Endothelial cell of umbilical vein (primary cell): Measurements from ENCODE around the gene UNC5A. TPM values are rescaled to one million over a fixed set of nuclear protein-coding genes. Genes with fewer than 3 reads are reported as not detected.

Experiments used
- BruUV-seq: library from RNA; stranded (reverse); fragments of 400-500 nt; replicated peaks from 2 replicates; lab custom pipeline; 2021; lab: Mats Ljungman, UMichigan
- CTCF ChIA-PET: fragments of 300-600, 350-600 bp; sonication (Branson Sonifier 250); formaldehyde crosslinking; loops from one replicate; lab custom pipeline; 2021; ENCODE audit warnings: antibody characterized with exemption, inconsistent platforms; lab: Charles Lee
- POLR2A ChIA-PET: fragments of 300-600, 350-600 bp; sonication (Branson Sonifier 250); formaldehyde crosslinking; loops from one replicate; lab custom pipeline; 2021; ENCODE audit warnings: antibody characterized with exemption, inconsistent platforms; lab: Charles Lee
- DNase-seq: peaks from one replicate; pipeline ENCODE4 v3.0.0-alpha.2; 2011; ENCODE audit warnings: low read depth, low spot score
- FAIRE-seq: peaks from 2 replicates; lab custom pipeline; 2011; peaks lifted over from hg19 to GRCh38; lab: Jason Lieb, UNC
- H2AFZ ChIP-seq: 2 replicates; pipeline ENCODE4 v1.6.0; 2012; ENCODE audit warnings: low read depth, low read length, control low read depth, inconsistent platforms
- H3K27ac ChIP-seq: 2 replicates; pipeline ENCODE4 v1.5.1; 2011; ENCODE audit warnings: low read depth, mild to moderate bottlenecking, control low read depth, low read length, moderate library complexity; ENCODE audit not compliant: insufficient read depth
- H3K27me3 ChIP-seq, 2 experiments: 2 replicates each; pipeline versions ENCODE4 v1.6.0 to v1.6.1; 2011; ENCODE audit warnings: low read length in 2 of 2, mixed read lengths in 1 of 2; ENCODE audit not compliant: control insufficient read depth in 2 of 2, insufficient read depth in 2 of 2
- H3K36me3 ChIP-seq, 2 experiments: 2 replicates in 1 of 2; 3 replicates in 1 of 2; pipeline ENCODE4 v1.5.1; 2011; ENCODE audit warnings: low read length in 2 of 2, mild to moderate bottlenecking in 1 of 2, moderate library complexity in 1 of 2; ENCODE audit not compliant: control insufficient read depth in 2 of 2, insufficient read depth in 2 of 2; ENCODE audit errors: extremely low read depth in 1 of 2
- H3K4me1 ChIP-seq: 3 replicates; pipeline ENCODE4 v1.5.1; 2011; ENCODE audit warnings: mild to moderate bottlenecking, low read length; ENCODE audit not compliant: control insufficient read depth, insufficient read depth; ENCODE audit errors: extremely low read depth
- H3K4me2 ChIP-seq: 2 replicates; pipeline ENCODE4 v1.6.1; 2011; ENCODE audit warnings: low read length, control low read depth, mixed read lengths; ENCODE audit not compliant: insufficient read depth
- H3K4me3 ChIP-seq, 3 experiments: fragments of 200-600 bp in 1 of 3; sonication (generic), shearing (Covaris generic) in 1 of 3; replicated peaks in 1 of 3; 2 replicates each; pipeline ENCODE4 v1.5.1; 2011 to 2016; ENCODE audit warnings: control low read depth in 3 of 3, low read length in 3 of 3, mild to moderate bottlenecking in 2 of 3, inconsistent platforms in 1 of 3, low read depth in 1 of 3, moderate library complexity in 1 of 3; ENCODE audit not compliant: insufficient read depth in 1 of 3
- H3K79me2 ChIP-seq: 2 replicates; pipeline ENCODE4 v1.6.0; 2012; ENCODE audit warnings: low read length, inconsistent platforms; ENCODE audit not compliant: control insufficient read depth, insufficient read depth
- H3K9ac ChIP-seq: replicated peaks from 2 replicates; pipeline ENCODE3; 2011; ENCODE audit warnings: low read length, control low read depth; ENCODE audit not compliant: insufficient read depth; ENCODE audit errors: extremely low read depth
- H3K9me1 ChIP-seq: replicated peaks from 3 replicates; pipeline ENCODE4 v1.6.0; 2011; ENCODE audit warnings: mild to moderate bottlenecking, low read length; ENCODE audit not compliant: control insufficient read depth, insufficient read depth; ENCODE audit errors: extremely low read depth
- H3K9me3 ChIP-seq: replicated peaks from 2 replicates; pipeline ENCODE4 v1.5.1; 2012; ENCODE audit warnings: low read length, inconsistent platforms; ENCODE audit not compliant: control insufficient read depth, insufficient read depth
- H4K20me1 ChIP-seq: replicated peaks from 2 replicates; pipeline ENCODE3; 2011; ENCODE audit warnings: mild to moderate bottlenecking, low read length; ENCODE audit not compliant: control insufficient read depth, insufficient read depth; ENCODE audit errors: extremely low read depth
- CTCF ChIP-seq, 2 donors: IDR thresholded peaks; 1 replicate in 1 of 2; 2 replicates in 1 of 2; pipeline ENCODE4 v1.5.1; 2011; ENCODE audit warnings: low read length in 2 of 2, mild to moderate bottlenecking in 2 of 2, moderate library complexity in 2 of 2, control low read depth in 1 of 2, inconsistent platforms in 1 of 2, low read depth in 1 of 2; ENCODE audit not compliant: insufficient read depth in 1 of 2; ENCODE audit errors: extremely low read depth in 1 of 2
- EZH2 ChIP-seq: IDR thresholded peaks from 2 replicates; pipeline ENCODE4 v1.6.1; 2012; ENCODE audit warnings: borderline replicate concordance, low read depth, mild to moderate bottlenecking, moderate library complexity, low read length, inconsistent platforms; ENCODE audit not compliant: severe bottlenecking
- FOS ChIP-seq: IDR thresholded peaks from 2 replicates; pipeline ENCODE4 v1.6.1; 2011; ENCODE audit warnings: mild to moderate bottlenecking, low read length, moderate library complexity, borderline replicate concordance; ENCODE audit not compliant: insufficient read depth
- GATA2 ChIP-seq: IDR thresholded peaks from 2 replicates; pipeline ENCODE4 v1.7.0; 2011; ENCODE audit warnings: low read depth, mild to moderate bottlenecking, moderate library complexity, mixed read lengths, low read length; ENCODE audit not compliant: insufficient read length, insufficient read depth
- JUN ChIP-seq: IDR thresholded peaks from 2 replicates; pipeline ENCODE4 v1.6.1; 2011; ENCODE audit warnings: borderline replicate concordance, low read depth; ENCODE audit not compliant: insufficient read length, insufficient read depth
- MAX ChIP-seq: IDR thresholded peaks from 2 replicates; pipeline ENCODE4 v1.6.1; 2011; ENCODE audit not compliant: insufficient read depth, insufficient read length
- MYC ChIP-seq: IDR thresholded peaks from one replicate; pipeline ENCODE4 v1.6.1; 2011; ENCODE audit warnings: mild to moderate bottlenecking, low read depth, low read length
- POLR2A ChIP-seq: IDR thresholded peaks from 2 replicates; pipeline ENCODE4 v1.6.1; 2012; ENCODE audit warnings: low read depth, mild to moderate bottlenecking, control low read depth, low read length
- POLR2AphosphoS5 ChIP-seq: IDR thresholded peaks from 2 replicates; pipeline ENCODE4 v1.6.1; 2012; ENCODE audit warnings: low read depth, mild to moderate bottlenecking, control low read depth, low read length, moderate library complexity; ENCODE audit not compliant: insufficient read depth
- dilution Hi-C: fragments of 300-500 bp; cut with MboI; formaldehyde crosslinking; loops from one replicate; pipeline ENCODE4 v1.15.0; 2019; ENCODE audit warnings: low sequenced_read_pairs; ENCODE audit not compliant: extremely low pct_ligation_motif_present
- intact Hi-C: fragments of 100-400 bp; cut with micrococcal nuclease; formaldehyde crosslinking; loops from one replicate; pipeline ENCODE4 v1.10.0; 2022
- polyA plus RNA-seq, 4 experiments: library from polyadenylated mRNA; depleted of rRNA in 3 of 4; stranded (reverse) in 3 of 4; unstranded in 1 of 4; fragments of >200 nt; gene quantifications; 2 replicates each; pipeline versions ENCODE4 v1.2.1 to v1.2.3, GENCODE V29; 2011 to 2012; ENCODE audit warnings: missing spikeins in 1 of 4
- total RNA-seq: library from RNA; stranded (reverse); gene quantifications from 2 replicates; pipeline ENCODE4 v1.2.3, GENCODE V29; 2021

Gene UNC5A
- total and polyA plus RNA-seq, 2 donors (not counting 3 experiments of a cell fraction or from before 2014, with no cell fraction given), result 0.08 to 0.22 TPM

- H3K27ac ChIP-seq, result no peak overlapping the region
- CTCF ChIA-PET, result interaction anchor here (1.3 kb wide), 1 partner anchor 230 kb away, joined by 3 read pairs; no protein-coding TSS in a partner anchor
- no peak overlapping the region for H2AFZ ChIP-seq
- dilution Hi-C loops, result no loop called here
- POLR2A ChIA-PET, result no interaction called here
- H3K79me2 ChIP-seq, result no peaks in the 10 kb centered on the region
- H3K36me3 ChIP-seq, result no peaks in the 10 kb centered on the region
- FAIRE-seq, result no peak
- H3K27me3 ChIP-seq, result peaks cover 2% of the 10 kb centered on the region in 2 experiments
- intact Hi-C loops, result no loop called here
- H3K4me1 ChIP-seq, result no peaks in the 10 kb centered on the region
- TF ChIP-seq EZH2, result no peak
- TF ChIP-seq MYC, result no peak
- no peak for TF ChIP-seq FOS
- TF ChIP-seq CTCF (IDR thresholded peaks at IDR 0.05; ENCODE audit: extremely low read depth in 1 of 2, insufficient read depth in 1 of 2, low read depth in 1 of 2, low read length in 2 of 2), result no peak
- TF ChIP-seq JUN, result no peak
- no peak for TF ChIP-seq POLR2A
- TF ChIP-seq MAX, result no peak
- TF ChIP-seq GATA2, result no peak
- no peak for TF ChIP-seq POLR2AphosphoS5
- no peaks in the 10 kb centered on the region for H3K9me1 ChIP-seq
- H3K4me3 ChIP-seq, result no peak overlapping the region
- H3K9ac ChIP-seq, result no peak overlapping the region
- no peak for DNase-seq
- BruUV-seq, result no TSS peak
- H3K9me3 ChIP-seq, result no peaks in the 10 kb centered on the region
- H4K20me1 ChIP-seq, result no peaks in the 10 kb centered on the region
- H3K4me2 ChIP-seq, result no peak overlapping the region
These were observed 80.3 kb downstream of the UNC5A start for GRCh38 chr5:176890455-176891330.
